ENCODE data around the gene LRMDA.

The LRMDA gene

DNA sequence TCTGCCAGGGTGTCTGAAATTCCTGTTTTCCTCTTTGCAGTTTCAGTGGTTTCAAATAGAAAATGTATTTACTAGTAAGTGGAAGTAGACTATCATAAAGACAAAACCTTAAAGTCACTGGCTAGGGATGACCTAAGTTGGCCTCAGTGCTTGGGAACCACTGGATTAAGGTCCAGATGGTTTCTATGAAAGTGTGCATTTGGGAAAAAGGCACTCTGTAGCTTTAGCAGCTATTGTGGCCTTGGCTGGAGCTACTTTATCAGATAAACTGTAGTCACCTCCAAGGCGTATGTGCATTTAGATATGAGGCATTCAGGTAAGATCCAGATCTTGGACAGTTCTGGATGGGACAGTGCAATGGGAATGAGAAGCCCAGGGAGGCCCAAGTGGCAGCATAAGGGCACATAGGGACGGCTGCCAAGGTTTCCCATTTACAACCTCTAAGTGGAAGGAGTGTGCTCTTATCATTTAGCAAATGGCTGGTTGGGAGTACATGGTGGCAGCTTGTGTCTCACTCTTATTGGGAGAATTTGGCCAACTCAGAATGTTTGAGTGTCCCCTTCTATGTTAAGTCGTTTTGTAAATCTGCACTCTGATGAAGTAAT is 185.6 kb downstream of the LRMDA start:
- TF ChIP-seq MAX (IDR thresholded peaks at IDR 0.05) (no peak), EGR1 (IDR thresholded peaks at IDR 0.05) (no peak), TAF1 (IDR thresholded peaks at IDR 0.05; ENCODE audit: low read depth) (no peak), FOXM1 (IDR thresholded peaks at IDR 0.05; ENCODE audit: borderline replicate concordance, low read depth) (no peak), NFIC (IDR thresholded peaks at IDR 0.05) (no peak), RAD21 (IDR thresholded peaks at IDR 0.05; ENCODE audit: low read depth) (no peak), TEAD4 (IDR thresholded peaks at IDR 0.05) (no peak), CEBPB (IDR thresholded peaks at IDR 0.05) (no peak), YY1 (IDR thresholded peaks at IDR 0.05; ENCODE audit: low read depth) (no peak), CREB1 (IDR thresholded peaks at IDR 0.05; ENCODE audit: low read depth) (no peak), EP300 (IDR thresholded peaks at IDR 0.05; ENCODE audit: borderline replicate concordance) (no peak), TCF12 (IDR thresholded peaks at IDR 0.05; ENCODE audit: low read depth) (no peak), ZBTB7A (IDR thresholded peaks at IDR 0.05; ENCODE audit: low read depth) (no peak)
- TF ChIP-seq, protein P1, sequence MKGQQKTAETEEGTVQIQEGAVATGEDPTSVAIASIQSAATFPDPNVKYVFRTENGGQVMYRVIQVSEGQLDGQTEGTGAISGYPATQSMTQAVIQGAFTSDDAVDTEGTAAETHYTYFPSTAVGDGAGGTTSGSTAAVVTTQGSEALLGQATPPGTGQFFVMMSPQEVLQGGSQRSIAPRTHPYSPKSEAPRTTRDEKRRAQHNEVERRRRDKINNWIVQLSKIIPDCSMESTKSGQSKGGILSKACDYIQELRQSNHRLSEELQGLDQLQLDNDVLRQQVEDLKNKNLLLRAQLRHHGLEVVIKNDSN (IDR thresholded peaks at IDR 0.05), result no peak
- TF ChIP-seq, protein P2, sequence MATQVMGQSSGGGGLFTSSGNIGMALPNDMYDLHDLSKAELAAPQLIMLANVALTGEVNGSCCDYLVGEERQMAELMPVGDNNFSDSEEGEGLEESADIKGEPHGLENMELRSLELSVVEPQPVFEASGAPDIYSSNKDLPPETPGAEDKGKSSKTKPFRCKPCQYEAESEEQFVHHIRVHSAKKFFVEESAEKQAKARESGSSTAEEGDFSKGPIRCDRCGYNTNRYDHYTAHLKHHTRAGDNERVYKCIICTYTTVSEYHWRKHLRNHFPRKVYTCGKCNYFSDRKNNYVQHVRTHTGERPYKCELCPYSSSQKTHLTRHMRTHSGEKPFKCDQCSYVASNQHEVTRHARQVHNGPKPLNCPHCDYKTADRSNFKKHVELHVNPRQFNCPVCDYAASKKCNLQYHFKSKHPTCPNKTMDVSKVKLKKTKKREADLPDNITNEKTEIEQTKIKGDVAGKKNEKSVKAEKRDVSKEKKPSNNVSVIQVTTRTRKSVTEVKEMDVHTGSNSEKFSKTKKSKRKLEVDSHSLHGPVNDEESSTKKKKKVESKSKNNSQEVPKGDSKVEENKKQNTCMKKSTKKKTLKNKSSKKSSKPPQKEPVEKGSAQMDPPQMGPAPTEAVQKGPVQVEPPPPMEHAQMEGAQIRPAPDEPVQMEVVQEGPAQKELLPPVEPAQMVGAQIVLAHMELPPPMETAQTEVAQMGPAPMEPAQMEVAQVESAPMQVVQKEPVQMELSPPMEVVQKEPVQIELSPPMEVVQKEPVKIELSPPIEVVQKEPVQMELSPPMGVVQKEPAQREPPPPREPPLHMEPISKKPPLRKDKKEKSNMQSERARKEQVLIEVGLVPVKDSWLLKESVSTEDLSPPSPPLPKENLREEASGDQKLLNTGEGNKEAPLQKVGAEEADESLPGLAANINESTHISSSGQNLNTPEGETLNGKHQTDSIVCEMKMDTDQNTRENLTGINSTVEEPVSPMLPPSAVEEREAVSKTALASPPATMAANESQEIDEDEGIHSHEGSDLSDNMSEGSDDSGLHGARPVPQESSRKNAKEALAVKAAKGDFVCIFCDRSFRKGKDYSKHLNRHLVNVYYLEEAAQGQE (IDR thresholded peaks at IDR 0.05; ENCODE audit: low read depth), result no peak

- TF ChIP-seq MAX (IDR thresholded peaks at IDR 0.05), result no peak
- TF ChIP-seq, protein P2 (IDR thresholded peaks at IDR 0.05; ENCODE audit: low read depth), result no peak
- no peak for TF ChIP-seq TCF12 (IDR thresholded peaks at IDR 0.05; ENCODE audit: low read depth)
- no peak for TF ChIP-seq ZBTB7A (IDR thresholded peaks at IDR 0.05; ENCODE audit: low read depth)
- TF ChIP-seq CEBPB (IDR thresholded peaks at IDR 0.05), result no peak
- TF ChIP-seq RAD21 (IDR thresholded peaks at IDR 0.05; ENCODE audit: low read depth), result no peak
- no peak for TF ChIP-seq TEAD4 (IDR thresholded peaks at IDR 0.05)
- TF ChIP-seq CREB1 (IDR thresholded peaks at IDR 0.05; ENCODE audit: low read depth), result no peak
- no peak for TF ChIP-seq NFIC (IDR thresholded peaks at IDR 0.05)
- no peak for TF ChIP-seq EP300 (IDR thresholded peaks at IDR 0.05; ENCODE audit: borderline replicate concordance)
- TF ChIP-seq EGR1 (IDR thresholded peaks at IDR 0.05), result no peak
- TF ChIP-seq, protein P1 (IDR thresholded peaks at IDR 0.05), result no peak
- no peak for TF ChIP-seq TAF1 (IDR thresholded peaks at IDR 0.05; ENCODE audit: low read depth)
Observed at GRCh38 chr10:75617485-75618155, 186.2 kb downstream of the LRMDA start.

- TF ChIP-seq, protein P1 (IDR thresholded peaks at IDR 0.05), result no peak
- TF ChIP-seq EGR1 (IDR thresholded peaks at IDR 0.05) (no peak), TCF12 (IDR thresholded peaks at IDR 0.05; ENCODE audit: low read depth) (no peak)
Observed at GRCh38 chr10:75619635-75620034, 188.2 kb downstream of the LRMDA start.

DNA sequence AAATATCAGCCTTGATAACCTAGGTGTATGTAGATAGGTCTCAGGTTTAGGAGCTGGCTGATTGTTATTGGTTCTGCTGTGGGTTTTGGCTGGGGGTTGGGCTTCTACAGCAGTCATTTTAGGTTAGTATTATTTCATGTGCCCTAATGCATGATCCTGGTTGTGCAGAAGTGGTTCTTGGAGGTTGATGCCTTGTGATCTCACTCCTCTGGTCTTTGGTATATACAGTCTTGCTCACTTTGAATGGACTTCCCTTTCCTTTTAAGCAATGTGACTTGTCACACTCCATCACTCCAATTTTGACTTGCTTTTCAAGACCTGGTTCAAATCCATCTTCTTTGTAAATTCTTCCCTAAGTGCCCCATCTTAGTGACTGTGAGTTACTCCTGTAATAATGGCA is 188.9 kb downstream of the LRMDA start:
- TF ChIP-seq TAF1 (IDR thresholded peaks at IDR 0.05; ENCODE audit: low read depth), result no peak
- TF ChIP-seq ZBTB7A (IDR thresholded peaks at IDR 0.05; ENCODE audit: low read depth), result no peak
- TF ChIP-seq, protein P1 (IDR thresholded peaks at IDR 0.05), result no peak
- TF ChIP-seq CEBPB (IDR thresholded peaks at IDR 0.05), result no peak
- no peak for TF ChIP-seq TCF12 (IDR thresholded peaks at IDR 0.05; ENCODE audit: low read depth)
- no peak for TF ChIP-seq NFIC (IDR thresholded peaks at IDR 0.05)
- TF ChIP-seq MAX (IDR thresholded peaks at IDR 0.05), result no peak
- no peak for TF ChIP-seq TEAD4 (IDR thresholded peaks at IDR 0.05)
- TF ChIP-seq EP300 (IDR thresholded peaks at IDR 0.05; ENCODE audit: borderline replicate concordance), result no peak
- no peak for TF ChIP-seq EGR1 (IDR thresholded peaks at IDR 0.05)
- TF ChIP-seq, protein P2 (IDR thresholded peaks at IDR 0.05; ENCODE audit: low read depth), result no peak

Measured in Ishikawa (cell line).